ENCODE measurements around the gene DYNC2H1. TPM values are rescaled to one million over a fixed set of nuclear protein-coding genes. Genes with fewer than 3 reads are reported as not detected.

DYNC2H1 gene
- total and polyA plus RNA-seq, 8 donors, result 1.2 to 63.7 (median 14.4) TPM

- H3K27me3 ChIP-seq, result no peaks in the 10 kb centered on the region
- H3K9me3 ChIP-seq, result no peaks in the 10 kb centered on the region
- no peaks in the 10 kb centered on the region for H3K4me1 ChIP-seq
- intact Hi-C loops (cut with DNase I; ENCODE audit: low total_unique reads), result no loop called here
- H3K27ac ChIP-seq, result no peak overlapping the region
- no peak for DNase-seq
- 62 to 70% (median 67%) methylated on average over 3 of the region's 3 CpGs for WGBS, 5 donors
- no peak for TF ChIP-seq EP300 (IDR thresholded peaks at IDR 0.05)
- no peak for TF ChIP-seq CTCF (IDR thresholded peaks at IDR 0.05)
- no peak for TF ChIP-seq POLR2AphosphoS5 (IDR thresholded peaks at IDR 0.05)
- no peak for TF ChIP-seq POLR2A (IDR thresholded peaks at IDR 0.05)
- no peak overlapping the region for H3K4me3 ChIP-seq
- H3K36me3 ChIP-seq, result peaks cover 0 to 1% (median under 1%) of the 10 kb centered on the region in 4 donors
Measured at GRCh38 chr11:103317118-103317517, 207.9 kb downstream of the DYNC2H1 start.

GRCh38 chr11:103322821-103323220, 213.6 kb downstream of the DYNC2H1 start:
- TF ChIP-seq EP300 (IDR thresholded peaks at IDR 0.05) (no peak), POLR2A (IDR thresholded peaks at IDR 0.05) (no peak), CTCF (IDR thresholded peaks at IDR 0.05) (no peak), POLR2AphosphoS5 (IDR thresholded peaks at IDR 0.05) (no peak)
- H3K27me3 ChIP-seq, result no peaks in the 10 kb centered on the region
- peak in 1 of 2 donors; percentile 9 for DNase-seq
- H3K36me3 ChIP-seq, result peaks cover 0 to 18% (median 15%) of the 10 kb centered on the region in 4 donors
- no peak overlapping the region for H3K4me3 ChIP-seq
- no peak overlapping the region for H3K27ac ChIP-seq
- H3K4me1 ChIP-seq, result peaks cover 0 to 4% (median 0%) of the 10 kb centered on the region in 4 donors
- 44 to 64% (median 54%) methylated on average over 6 of the region's 6 CpGs for WGBS, 5 donors
- intact Hi-C loops (cut with DNase I; ENCODE audit: low total_unique reads), result no loop called here
- H3K9me3 ChIP-seq, result no peaks in the 10 kb centered on the region

GRCh38 chr11:103325686-103326069, 216.5 kb downstream of the DYNC2H1 start:
- H3K36me3 ChIP-seq, result peaks cover 0 to 20% (median 16%) of the 10 kb centered on the region in 4 donors
- DNase-seq, result no peak
- intact Hi-C loops (cut with DNase I; ENCODE audit: low total_unique reads), result no loop called here
- TF ChIP-seq POLR2A (IDR thresholded peaks at IDR 0.05) (no peak), POLR2AphosphoS5 (IDR thresholded peaks at IDR 0.05) (no peak), CTCF (IDR thresholded peaks at IDR 0.05) (peak in 1 of 7 experiments; percentile 12)
- H3K27me3 ChIP-seq, result no peaks in the 10 kb centered on the region
- WGBS, 5 donors, result 50 to 69% (median 61%) methylated on average over 7 of the region's 7 CpGs
- H3K4me3 ChIP-seq, result peak overlapping the region in 1 of 4 donors; percentile 7
- H3K4me1 ChIP-seq, result peaks cover 0 to 4% (median 0%) of the 10 kb centered on the region in 4 donors
- H3K27ac ChIP-seq, result no peak overlapping the region
- H3K9me3 ChIP-seq, result no peaks in the 10 kb centered on the region

- intact Hi-C loops (cut with DNase I; ENCODE audit: low total_unique reads), result no loop called here
- no peak overlapping the region for H3K27ac ChIP-seq
- no peaks in the 10 kb centered on the region for H3K9me3 ChIP-seq
- no peak overlapping the region for H3K4me3 ChIP-seq
- no peaks in the 10 kb centered on the region for H3K27me3 ChIP-seq
- WGBS, 5 donors, result 71 to 77% (median 72%) methylated on average over 17 to 25 of the region's 25 CpGs
- peak in 1 of 2 donors; percentile 75 for DNase-seq
- H3K4me1 ChIP-seq, result peaks cover 0 to 4% (median 0%) of the 10 kb centered on the region in 4 donors
- peak in 3 of 7 experiments; percentile 26 to 29 (median 26) for TF ChIP-seq CTCF (IDR thresholded peaks at IDR 0.05)
- no peak for TF ChIP-seq EP300 (IDR thresholded peaks at IDR 0.05)
- peaks cover 0 to 25% (median 16%) of the 10 kb centered on the region in 4 donors for H3K36me3 ChIP-seq
Measured at GRCh38 chr11:103326070-103326794, 217.0 kb downstream of the DYNC2H1 start.
